Lower leg skin (tissue), 3 donors: ENCODE results near the gene RASAL1.

Source experiments
- CTCF ChIP-seq, 3 donors: fragments of 450-650 bp; IDR thresholded peaks; one replicate each; pipeline ENCODE4 v1.5.1; 2016; ENCODE audit warnings: antibody characterized with exemption in 3 of 3, mild to moderate bottlenecking in 3 of 3, moderate library complexity in 2 of 3
- POLR2A ChIP-seq, 2 donors: fragments of 450-650 bp; IDR thresholded peaks; one replicate each; pipeline ENCODE4 v1.6.1; 2016 to 2017; ENCODE audit warnings: antibody characterized with exemption in 2 of 2, mild to moderate bottlenecking in 1 of 2, moderate library complexity in 1 of 2

DNA sequence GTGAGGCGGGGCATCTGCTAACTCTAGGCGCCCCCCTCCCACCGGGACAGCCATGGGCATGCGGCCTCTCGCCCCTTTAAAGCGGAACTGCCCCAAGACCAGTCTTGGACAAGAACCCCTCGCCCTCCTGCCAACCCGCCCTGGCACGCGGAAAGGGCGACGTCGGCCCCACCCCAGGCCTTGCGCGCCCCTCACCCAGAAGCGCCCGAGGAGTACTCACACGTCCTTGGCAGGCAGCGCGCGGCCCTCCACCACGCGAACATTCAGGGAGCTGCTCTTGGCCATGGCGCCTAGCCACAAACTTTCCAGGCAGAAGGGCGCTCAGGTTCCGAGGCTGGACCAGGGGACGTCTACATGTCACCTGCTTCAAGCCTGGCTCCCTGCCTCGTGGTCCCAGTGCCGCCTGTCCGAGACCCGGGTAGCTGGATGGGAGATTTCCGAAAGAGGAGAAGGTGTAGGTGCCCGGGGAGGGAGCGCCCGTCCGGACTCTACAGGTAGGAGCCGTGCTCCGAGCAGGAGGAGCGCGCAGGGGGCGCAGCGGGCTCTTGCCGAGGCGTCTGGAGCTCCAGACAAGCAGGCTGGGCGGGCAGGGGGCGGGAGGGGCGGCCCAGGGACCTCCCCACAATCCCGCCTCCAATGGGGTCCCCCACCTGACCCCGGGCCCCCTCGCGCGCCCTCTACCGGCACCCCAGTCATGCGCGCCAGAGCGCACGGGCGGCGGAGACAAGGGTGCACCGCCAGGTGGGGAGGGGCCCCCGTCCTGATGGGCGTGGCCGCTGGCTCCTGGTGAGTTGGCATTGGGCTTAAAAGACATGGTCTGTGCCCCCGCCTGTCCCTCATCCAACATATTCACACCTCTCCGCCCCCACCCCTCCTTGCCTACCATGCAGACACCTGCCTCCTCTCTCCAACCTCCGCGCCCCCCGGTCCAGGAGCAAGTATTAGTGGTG, at the start of gene RASAL1:
- TF ChIP-seq CTCF (IDR thresholded peaks at IDR 0.05) (no peak), POLR2A (IDR thresholded peaks at IDR 0.05) (no peak)
